ENCODE measurements around the gene OPN3.

OPN3 gene

GRCh38 chr1:241636291-241636690, 3.9 kb downstream of the OPN3 start:
- Histone ChIP-seq H3K9ac (ENCODE audit: low read length) (no peak overlapping the region), H3K4me1 (ENCODE audit: control insufficient read depth, insufficient read depth, low read length) (peaks cover 27% of the 10 kb centered on the region), H3K4me3 (ENCODE audit: low read depth, low read length) (no peak overlapping the region), H3K9me3 (ENCODE audit: control insufficient read depth, insufficient read depth, low read depth, low read length) (0 out of 2 replicates have a peak, but pooled peaks cover 2% of the 10 kb centered on the region), H3K36me3 (ENCODE audit: control insufficient read depth, insufficient read depth, low read length) (peaks cover 49% of the 10 kb centered on the region), H3K27ac (ENCODE audit: low read depth, low read length) (no peak overlapping the region), H3K27me3 (ENCODE audit: control insufficient read depth, insufficient read depth, low read length) (no peaks in the 10 kb centered on the region)

GRCh38 chr1:241635556-241636152, 4.5 kb downstream of the OPN3 start:
- no peak overlapping the region for H3K27ac ChIP-seq (ENCODE audit: low read depth, low read length)

DNA sequence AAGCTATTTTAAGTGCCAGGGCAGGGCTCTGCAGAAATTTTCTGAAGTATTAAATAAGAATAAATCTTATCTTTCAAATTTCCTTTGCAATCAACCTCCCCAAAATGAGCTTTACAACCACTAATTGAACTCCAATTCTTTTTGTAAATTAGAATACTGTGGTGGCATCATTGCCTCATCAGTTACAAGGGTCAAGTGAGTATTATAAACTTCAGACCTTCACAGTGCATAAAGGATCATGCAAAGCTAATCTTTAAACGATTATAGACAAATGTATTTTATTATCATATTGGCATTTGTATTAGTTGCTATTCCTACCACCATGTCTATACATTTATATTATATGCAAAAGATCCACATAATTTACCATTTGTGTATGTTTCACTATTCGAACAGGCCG, 7.2 kb downstream of the OPN3 start:
- H3K36me3 ChIP-seq (ENCODE audit: control insufficient read depth, insufficient read depth, low read length), result peaks cover 49% of the 10 kb centered on the region

More at GRCh38 chr1:241635556-241636152, 4.5 kb downstream of the OPN3 start:
- no peaks in the 10 kb centered on the region for H3K9me3 ChIP-seq (ENCODE audit: control insufficient read depth, insufficient read depth, low read depth, low read length)
- no peak overlapping the region for H3K9ac ChIP-seq (ENCODE audit: low read length)
- H3K4me3 ChIP-seq (ENCODE audit: low read depth, low read length), result no peak overlapping the region
- peaks cover 49% of the 10 kb centered on the region for H3K36me3 ChIP-seq (ENCODE audit: control insufficient read depth, insufficient read depth, low read length)
- H3K27me3 ChIP-seq (ENCODE audit: control insufficient read depth, insufficient read depth, low read length), result no peaks in the 10 kb centered on the region
- peaks cover 27% of the 10 kb centered on the region for H3K4me1 ChIP-seq (ENCODE audit: control insufficient read depth, insufficient read depth, low read length)

GRCh38 chr1:241631674-241632073, 8.5 kb downstream of the OPN3 start:
- no peak overlapping the region for H3K9ac ChIP-seq (ENCODE audit: low read length)
- no peaks in the 10 kb centered on the region for H3K27me3 ChIP-seq (ENCODE audit: control insufficient read depth, insufficient read depth, low read length)
- H3K27ac ChIP-seq (ENCODE audit: low read depth, low read length), result no peak overlapping the region
- no peaks in the 10 kb centered on the region for H3K9me3 ChIP-seq (ENCODE audit: control insufficient read depth, insufficient read depth, low read depth, low read length)
- peaks cover 12% of the 10 kb centered on the region for H3K4me1 ChIP-seq (ENCODE audit: control insufficient read depth, insufficient read depth, low read length)
- peaks cover 41% of the 10 kb centered on the region for H3K36me3 ChIP-seq (ENCODE audit: control insufficient read depth, insufficient read depth, low read length)
- H3K4me3 ChIP-seq (ENCODE audit: low read depth, low read length), result no peak overlapping the region

More for the DNA sequence above, 7.2 kb downstream of the OPN3 start:
- no peak overlapping the region for H3K27ac ChIP-seq (ENCODE audit: low read depth, low read length)
- no peaks in the 10 kb centered on the region for H3K27me3 ChIP-seq (ENCODE audit: control insufficient read depth, insufficient read depth, low read length)
- peaks cover 24% of the 10 kb centered on the region for H3K4me1 ChIP-seq (ENCODE audit: control insufficient read depth, insufficient read depth, low read length)
- H3K9ac ChIP-seq (ENCODE audit: low read length), result no peak overlapping the region
- H3K9me3 ChIP-seq (ENCODE audit: control insufficient read depth, insufficient read depth, low read depth, low read length), result no peaks in the 10 kb centered on the region
- no peak overlapping the region for H3K4me3 ChIP-seq (ENCODE audit: low read depth, low read length)

GRCh38 chr1:241630899-241631298, 9.3 kb downstream of the OPN3 start:
- Histone ChIP-seq H3K36me3 (ENCODE audit: control insufficient read depth, insufficient read depth, low read length) (peaks cover 35% of the 10 kb centered on the region), H3K4me1 (ENCODE audit: control insufficient read depth, insufficient read depth, low read length) (peaks cover 12% of the 10 kb centered on the region), H3K9ac (ENCODE audit: low read length) (no peak overlapping the region), H3K4me3 (ENCODE audit: low read depth, low read length) (no peak overlapping the region), H3K27me3 (ENCODE audit: control insufficient read depth, insufficient read depth, low read length) (no peaks in the 10 kb centered on the region), H3K27ac (ENCODE audit: low read depth, low read length) (no peak overlapping the region), H3K9me3 (ENCODE audit: control insufficient read depth, insufficient read depth, low read depth, low read length) (no peaks in the 10 kb centered on the region)

- Histone ChIP-seq H3K36me3 (ENCODE audit: control insufficient read depth, insufficient read depth, low read length) (peaks cover 30% of the 10 kb centered on the region), H3K4me1 (ENCODE audit: control insufficient read depth, insufficient read depth, low read length) (peaks cover 12% of the 10 kb centered on the region), H3K9ac (ENCODE audit: low read length) (no peak overlapping the region), H3K27ac (ENCODE audit: low read depth, low read length) (no peak overlapping the region), H3K27me3 (ENCODE audit: control insufficient read depth, insufficient read depth, low read length) (no peaks in the 10 kb centered on the region), H3K9me3 (ENCODE audit: control insufficient read depth, insufficient read depth, low read depth, low read length) (no peaks in the 10 kb centered on the region), H3K4me3 (ENCODE audit: low read depth, low read length) (no peak overlapping the region)
Measured at GRCh38 chr1:241630476-241630875, 9.7 kb downstream of the OPN3 start.

DNA sequence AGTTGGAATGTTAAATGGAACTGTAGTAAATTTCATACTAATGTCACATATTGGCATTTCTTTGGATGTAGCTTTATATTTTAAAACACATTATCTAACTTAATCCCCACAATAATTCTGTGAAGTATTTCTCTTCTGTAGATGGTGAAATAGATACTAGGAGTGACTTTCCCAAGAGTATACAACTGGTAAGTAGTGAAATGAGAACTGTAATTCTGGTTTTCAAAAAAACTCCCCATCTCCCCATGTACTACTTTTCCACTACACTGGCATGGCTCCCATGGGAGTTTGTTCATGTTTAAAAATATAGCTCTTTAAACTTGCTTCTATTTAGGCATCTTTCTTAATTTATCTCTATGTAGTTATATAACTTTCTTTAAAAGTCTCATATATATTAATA, 10.2 kb downstream of the OPN3 start:
- H3K9ac ChIP-seq (ENCODE audit: low read length), result no peak overlapping the region
- no peak overlapping the region for H3K4me3 ChIP-seq (ENCODE audit: low read depth, low read length)
- peaks cover 12% of the 10 kb centered on the region for H3K4me1 ChIP-seq (ENCODE audit: control insufficient read depth, insufficient read depth, low read length)
- peaks cover 26% of the 10 kb centered on the region for H3K36me3 ChIP-seq (ENCODE audit: control insufficient read depth, insufficient read depth, low read length)
- H3K27me3 ChIP-seq (ENCODE audit: control insufficient read depth, insufficient read depth, low read length), result no peaks in the 10 kb centered on the region
- H3K27ac ChIP-seq (ENCODE audit: low read depth, low read length), result no peak overlapping the region
- no peaks in the 10 kb centered on the region for H3K9me3 ChIP-seq (ENCODE audit: control insufficient read depth, insufficient read depth, low read depth, low read length)

GRCh38 chr1:241627453-241628259, 12.5 kb downstream of the OPN3 start:
- Histone ChIP-seq H3K36me3 (ENCODE audit: control insufficient read depth, insufficient read depth, low read length) (peaks cover 6% of the 10 kb centered on the region; the same call in 1 of the 2 replicates), H3K27ac (ENCODE audit: low read depth, low read length) (no peak overlapping the region), H3K9me3 (ENCODE audit: control insufficient read depth, insufficient read depth, low read depth, low read length) (no peaks in the 10 kb centered on the region), H3K9ac (ENCODE audit: low read length) (no peak overlapping the region), H3K27me3 (ENCODE audit: control insufficient read depth, insufficient read depth, low read length) (no peaks in the 10 kb centered on the region), H3K4me1 (ENCODE audit: control insufficient read depth, insufficient read depth, low read length) (peaks cover 12% of the 10 kb centered on the region), H3K4me3 (ENCODE audit: low read depth, low read length) (no peak overlapping the region)

GRCh38 chr1:241624935-241625334, 15.2 kb downstream of the OPN3 start:
- Histone ChIP-seq H3K27me3 (ENCODE audit: control insufficient read depth, insufficient read depth, low read length) (no peaks in the 10 kb centered on the region), H3K4me3 (ENCODE audit: low read depth, low read length) (no peak overlapping the region), H3K9ac (ENCODE audit: low read length) (no peak overlapping the region), H3K27ac (ENCODE audit: low read depth, low read length) (no peak overlapping the region), H3K9me3 (ENCODE audit: control insufficient read depth, insufficient read depth, low read depth, low read length) (no peaks in the 10 kb centered on the region), H3K4me1 (ENCODE audit: control insufficient read depth, insufficient read depth, low read length) (no peaks in the 10 kb centered on the region), H3K36me3 (ENCODE audit: control insufficient read depth, insufficient read depth, low read length) (no peaks in the 10 kb centered on the region)

GRCh38 chr1:241622669-241623068, 17.5 kb downstream of the OPN3 start:
- Histone ChIP-seq H3K27ac (ENCODE audit: low read depth, low read length) (no peak overlapping the region), H3K9ac (ENCODE audit: low read length) (no peak overlapping the region), H3K4me1 (ENCODE audit: control insufficient read depth, insufficient read depth, low read length) (no peaks in the 10 kb centered on the region), H3K4me3 (ENCODE audit: low read depth, low read length) (no peak overlapping the region), H3K27me3 (ENCODE audit: control insufficient read depth, insufficient read depth, low read length) (no peaks in the 10 kb centered on the region), H3K9me3 (ENCODE audit: control insufficient read depth, insufficient read depth, low read depth, low read length) (no peaks in the 10 kb centered on the region), H3K36me3 (ENCODE audit: control insufficient read depth, insufficient read depth, low read length) (no peaks in the 10 kb centered on the region)

DNA sequence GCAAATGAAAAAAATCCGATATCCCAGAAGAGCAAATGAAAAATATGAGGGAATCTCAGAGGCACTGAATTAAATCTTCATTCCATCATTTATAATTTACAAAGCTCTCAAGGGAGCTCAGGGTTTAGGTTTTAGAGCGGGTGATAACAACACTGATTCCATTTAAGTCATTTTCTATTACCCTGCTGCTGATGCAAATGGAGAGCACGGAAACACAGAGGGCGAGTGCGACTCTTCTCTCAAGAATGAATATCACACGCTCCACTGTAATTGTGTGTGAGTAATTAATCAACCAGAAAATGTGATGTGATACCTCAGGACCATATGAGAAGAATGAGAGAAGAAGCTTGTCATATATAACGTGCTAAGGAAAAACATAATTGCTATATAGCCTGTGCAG, 22.7 kb downstream of the OPN3 start:
- no peaks in the 10 kb centered on the region for H3K4me1 ChIP-seq (ENCODE audit: control insufficient read depth, insufficient read depth, low read length)
- H3K27me3 ChIP-seq (ENCODE audit: control insufficient read depth, insufficient read depth, low read length), result no peaks in the 10 kb centered on the region
- no peaks in the 10 kb centered on the region for H3K9me3 ChIP-seq (ENCODE audit: control insufficient read depth, insufficient read depth, low read depth, low read length)
- H3K4me3 ChIP-seq (ENCODE audit: low read depth, low read length), result no peak overlapping the region
- H3K36me3 ChIP-seq (ENCODE audit: control insufficient read depth, insufficient read depth, low read length), result no peaks in the 10 kb centered on the region
- no peak overlapping the region for H3K9ac ChIP-seq (ENCODE audit: low read length)
- no peak overlapping the region for H3K27ac ChIP-seq (ENCODE audit: low read depth, low read length)
